ENCODE measurements around the gene PRR33. TPM values are rescaled to one million over a fixed set of nuclear protein-coding genes. Genes with fewer than 3 reads are reported as not detected.

Gene PRR33
- total RNA-seq, 1 experiment from 2014 or later = not detected

DNA sequence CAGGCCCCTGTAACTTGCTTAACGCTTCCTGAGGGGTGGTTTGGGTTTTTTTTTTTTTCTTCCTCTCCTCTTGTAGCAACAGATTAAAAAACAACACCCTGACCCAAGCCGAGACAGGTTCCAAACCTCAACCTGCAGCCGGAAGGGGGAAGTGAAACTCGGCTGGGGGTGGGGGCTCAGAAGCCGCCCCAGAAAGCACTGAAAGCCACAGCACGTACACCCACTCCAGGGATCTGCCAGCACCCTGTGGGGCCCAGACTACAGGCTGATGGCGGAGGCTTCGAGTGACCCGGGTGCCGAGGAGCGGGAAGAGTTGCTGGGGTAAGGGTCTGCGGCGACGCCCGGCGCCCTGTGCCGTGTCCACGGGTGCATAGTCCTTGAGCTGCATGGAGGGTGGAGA, 38.8 kb downstream of the PRR33 start, which contains the start of gene LSP1:
Gene LSP1, plus strand, starts transcription at position 208 of the 400 bp plus-strand sequence. Its CDS starts 61 bp downstream, at position 269.
- BruUV-seq (replicated peaks) = no TSS peak
- intact Hi-C loops (cut with micrococcal nuclease) = no loop called here
- no peaks in the 10 kb centered on the region for H3K9me3 ChIP-seq (ENCODE audit: control insufficient read depth in 1 of 2, insufficient read depth in 1 of 2, low read depth in 1 of 2, low read length in 2 of 2)
- no peaks in the 10 kb centered on the region for H4K20me1 ChIP-seq (ENCODE audit: insufficient read depth)
- no peaks in the 10 kb centered on the region for H3K4me1 ChIP-seq (ENCODE audit: control insufficient read depth in 1 of 2, insufficient read depth in 2 of 2, low read length in 2 of 2)
- no peak within 1 kb of the TSS for H2AFZ ChIP-seq (ENCODE audit: low read depth, low read length, poor library complexity, severe bottlenecking)
- H3K36me3 ChIP-seq (ENCODE audit: control insufficient read depth in 1 of 2, insufficient read depth in 2 of 2, low read length in 2 of 2) = no peaks in the 10 kb centered on the region
- ATAC-seq (no peak), DNase-seq (ENCODE audit: low read depth, low spot score) (no peak)
- POLR2A ChIA-PET = no interaction called here
- H3K79me2 ChIP-seq (ENCODE audit: insufficient read depth, low read length) = no peaks in the 10 kb centered on the region
- no peak within 1 kb of the TSS for H3K4me2 ChIP-seq (ENCODE audit: low read length)
- H3K9ac ChIP-seq (ENCODE audit: low read length) = no peak within 1 kb of the TSS
- H3K9me2 ChIP-seq (ENCODE audit: insufficient read depth) = no peaks in the 10 kb centered on the region
- TF ChIP-seq ZFX (IDR thresholded peaks at IDR 0.05) (no peak), POLR2A (IDR thresholded peaks at IDR 0.05; ENCODE audit: borderline replicate concordance, extremely low read depth, insufficient read depth, insufficient read length) (no peak), SP1 (IDR thresholded peaks at IDR 0.05; ENCODE audit: low read depth) (no peak), CBX3 (IDR thresholded peaks at IDR 0.05; ENCODE audit: low read depth) (no peak), RAD21 (IDR thresholded peaks at IDR 0.05; ENCODE audit: low read depth) (no peak), EGR1 (IDR thresholded peaks at IDR 0.05; ENCODE audit: low read depth) (no peak), EZH2 (IDR thresholded peaks at IDR 0.05) (no peak), YY1 (IDR thresholded peaks at IDR 0.05; ENCODE audit: extremely low read depth, insufficient replicate concordance, low read depth, low read length) (no peak), JUND (IDR thresholded peaks at IDR 0.05) (no peak), POLR2AphosphoS5 (IDR thresholded peaks at IDR 0.05; ENCODE audit: low read depth, low read length) (no peak), FOSL1 (IDR thresholded peaks at IDR 0.05; ENCODE audit: low read depth) (no peak)
- TF ChIP-seq, protein P1, sequence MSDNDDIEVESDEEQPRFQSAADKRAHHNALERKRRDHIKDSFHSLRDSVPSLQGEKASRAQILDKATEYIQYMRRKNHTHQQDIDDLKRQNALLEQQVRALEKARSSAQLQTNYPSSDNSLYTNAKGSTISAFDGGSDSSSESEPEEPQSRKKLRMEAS (IDR thresholded peaks at IDR 0.05) = no peak
- no peaks in the 10 kb centered on the region for H3K27me3 ChIP-seq (ENCODE audit: insufficient read depth, low read length)
- H3K27ac ChIP-seq (ENCODE audit: low read depth, low read length) = no peak within 1 kb of the TSS
- no peak within 1 kb of the TSS for H3K4me3 ChIP-seq (replicated peaks in 1 of 2; ENCODE audit: low read depth in 1 of 2, low read length in 2 of 2)
- CTCF ChIA-PET = no interaction called here
- RAD21 ChIA-PET (ENCODE audit: low non-redundant PET in 1 of 2, low total read pairs in 2 of 2, uncharacterized antibody in 2 of 2, unreplicated experiment in 2 of 2) = interaction anchor here in 1 of 2 experiments (0.6 kb wide), 1 partner anchor 14 kb away, joined by 3 read pairs; no protein-coding TSS in a partner anchor

DNA sequence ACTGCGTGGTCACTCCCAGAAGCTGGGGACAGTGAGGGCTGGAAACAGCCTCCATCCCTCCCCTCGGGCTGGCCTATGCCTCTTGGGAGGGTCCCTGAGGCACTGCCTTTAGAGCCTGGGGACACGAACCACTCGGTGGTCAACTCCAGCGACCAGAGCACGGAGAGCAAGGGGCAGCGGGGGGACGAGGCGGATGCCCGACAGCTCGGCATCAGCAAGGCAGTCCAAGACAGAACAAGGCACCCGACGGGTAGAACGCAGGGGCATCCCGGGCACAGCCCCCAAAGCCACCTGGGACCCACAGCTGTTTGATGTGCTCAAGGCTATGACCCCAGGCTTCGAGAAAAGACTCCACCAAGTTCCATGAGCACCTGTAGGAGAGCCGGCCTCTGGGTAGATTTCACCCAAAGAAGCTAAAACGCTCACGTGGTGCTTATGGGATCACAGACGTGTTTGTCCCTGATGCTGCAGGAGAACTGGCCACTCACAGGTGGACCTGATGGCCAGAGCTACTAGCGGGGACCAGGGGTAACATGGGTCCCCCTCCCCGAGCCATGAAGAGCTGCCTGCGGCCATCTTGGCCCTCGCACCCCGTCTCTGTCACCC, 39.3 kb downstream of the PRR33 start:
- ChIA-PET POLR2A (no interaction called here), RAD21 (ENCODE audit: low non-redundant PET in 1 of 2, low total read pairs in 2 of 2, uncharacterized antibody in 2 of 2, unreplicated experiment in 2 of 2) (no interaction called here), CTCF (no interaction called here)
- H3K4me3 ChIP-seq (replicated peaks in 1 of 2; ENCODE audit: low read depth in 1 of 2, low read length in 2 of 2) = no peak overlapping the region
- intact Hi-C loops (cut with micrococcal nuclease) = no loop called here
- TF ChIP-seq SRF (IDR thresholded peaks at IDR 0.05; ENCODE audit: low read depth) = no peak
- no peak for TF ChIP-seq EGR1 (IDR thresholded peaks at IDR 0.05; ENCODE audit: low read depth)
- TF ChIP-seq POLR2A (IDR thresholded peaks at IDR 0.05; ENCODE audit: borderline replicate concordance, extremely low read depth, insufficient read depth, insufficient read length) = no peak
- TF ChIP-seq, protein P2, sequence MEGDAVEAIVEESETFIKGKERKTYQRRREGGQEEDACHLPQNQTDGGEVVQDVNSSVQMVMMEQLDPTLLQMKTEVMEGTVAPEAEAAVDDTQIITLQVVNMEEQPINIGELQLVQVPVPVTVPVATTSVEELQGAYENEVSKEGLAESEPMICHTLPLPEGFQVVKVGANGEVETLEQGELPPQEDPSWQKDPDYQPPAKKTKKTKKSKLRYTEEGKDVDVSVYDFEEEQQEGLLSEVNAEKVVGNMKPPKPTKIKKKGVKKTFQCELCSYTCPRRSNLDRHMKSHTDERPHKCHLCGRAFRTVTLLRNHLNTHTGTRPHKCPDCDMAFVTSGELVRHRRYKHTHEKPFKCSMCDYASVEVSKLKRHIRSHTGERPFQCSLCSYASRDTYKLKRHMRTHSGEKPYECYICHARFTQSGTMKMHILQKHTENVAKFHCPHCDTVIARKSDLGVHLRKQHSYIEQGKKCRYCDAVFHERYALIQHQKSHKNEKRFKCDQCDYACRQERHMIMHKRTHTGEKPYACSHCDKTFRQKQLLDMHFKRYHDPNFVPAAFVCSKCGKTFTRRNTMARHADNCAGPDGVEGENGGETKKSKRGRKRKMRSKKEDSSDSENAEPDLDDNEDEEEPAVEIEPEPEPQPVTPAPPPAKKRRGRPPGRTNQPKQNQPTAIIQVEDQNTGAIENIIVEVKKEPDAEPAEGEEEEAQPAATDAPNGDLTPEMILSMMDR (IDR thresholded peaks at IDR 0.05 in 2 of 3, conservative IDR thresholded peaks at IDR 0.05 in 1 of 3; ENCODE audit: borderline replicate concordance in 1 of 3, insufficient read depth in 1 of 3, low read depth in 2 of 3, low read length in 2 of 3) = no peak
- TF ChIP-seq, protein P3, sequence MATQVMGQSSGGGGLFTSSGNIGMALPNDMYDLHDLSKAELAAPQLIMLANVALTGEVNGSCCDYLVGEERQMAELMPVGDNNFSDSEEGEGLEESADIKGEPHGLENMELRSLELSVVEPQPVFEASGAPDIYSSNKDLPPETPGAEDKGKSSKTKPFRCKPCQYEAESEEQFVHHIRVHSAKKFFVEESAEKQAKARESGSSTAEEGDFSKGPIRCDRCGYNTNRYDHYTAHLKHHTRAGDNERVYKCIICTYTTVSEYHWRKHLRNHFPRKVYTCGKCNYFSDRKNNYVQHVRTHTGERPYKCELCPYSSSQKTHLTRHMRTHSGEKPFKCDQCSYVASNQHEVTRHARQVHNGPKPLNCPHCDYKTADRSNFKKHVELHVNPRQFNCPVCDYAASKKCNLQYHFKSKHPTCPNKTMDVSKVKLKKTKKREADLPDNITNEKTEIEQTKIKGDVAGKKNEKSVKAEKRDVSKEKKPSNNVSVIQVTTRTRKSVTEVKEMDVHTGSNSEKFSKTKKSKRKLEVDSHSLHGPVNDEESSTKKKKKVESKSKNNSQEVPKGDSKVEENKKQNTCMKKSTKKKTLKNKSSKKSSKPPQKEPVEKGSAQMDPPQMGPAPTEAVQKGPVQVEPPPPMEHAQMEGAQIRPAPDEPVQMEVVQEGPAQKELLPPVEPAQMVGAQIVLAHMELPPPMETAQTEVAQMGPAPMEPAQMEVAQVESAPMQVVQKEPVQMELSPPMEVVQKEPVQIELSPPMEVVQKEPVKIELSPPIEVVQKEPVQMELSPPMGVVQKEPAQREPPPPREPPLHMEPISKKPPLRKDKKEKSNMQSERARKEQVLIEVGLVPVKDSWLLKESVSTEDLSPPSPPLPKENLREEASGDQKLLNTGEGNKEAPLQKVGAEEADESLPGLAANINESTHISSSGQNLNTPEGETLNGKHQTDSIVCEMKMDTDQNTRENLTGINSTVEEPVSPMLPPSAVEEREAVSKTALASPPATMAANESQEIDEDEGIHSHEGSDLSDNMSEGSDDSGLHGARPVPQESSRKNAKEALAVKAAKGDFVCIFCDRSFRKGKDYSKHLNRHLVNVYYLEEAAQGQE (IDR thresholded peaks at IDR 0.05; ENCODE audit: low read depth) = no peak
- no peak overlapping the region for H3K27ac ChIP-seq (ENCODE audit: low read depth, low read length)
- H3K4me1 ChIP-seq (ENCODE audit: control insufficient read depth in 1 of 2, insufficient read depth in 2 of 2, low read length in 2 of 2) = no peaks in the 10 kb centered on the region
- H3K36me3 ChIP-seq (ENCODE audit: control insufficient read depth in 1 of 2, insufficient read depth in 2 of 2, low read length in 2 of 2) = no peaks in the 10 kb centered on the region
- no peaks in the 10 kb centered on the region for H3K79me2 ChIP-seq (ENCODE audit: insufficient read depth, low read length)
- H4K20me1 ChIP-seq (ENCODE audit: insufficient read depth) = no peaks in the 10 kb centered on the region
- H3K9me2 ChIP-seq (ENCODE audit: insufficient read depth) = no peaks in the 10 kb centered on the region
- ATAC-seq (no peak), DNase-seq (ENCODE audit: low read depth, low spot score) (no peak)
- H2AFZ ChIP-seq (ENCODE audit: low read depth, low read length, poor library complexity, severe bottlenecking) = no peak overlapping the region
- H3K9ac ChIP-seq (ENCODE audit: low read length) = no peak overlapping the region
- no TSS peak for BruUV-seq (replicated peaks)
- H3K9me3 ChIP-seq (ENCODE audit: control insufficient read depth in 1 of 2, insufficient read depth in 1 of 2, low read depth in 1 of 2, low read length in 2 of 2) = no peaks in the 10 kb centered on the region
- no peak overlapping the region for H3K4me2 ChIP-seq (ENCODE audit: low read length)
- no peaks in the 10 kb centered on the region for H3K27me3 ChIP-seq (ENCODE audit: insufficient read depth, low read length)
